Measurements from ENCODE around the gene LRPPRC. TPM values are rescaled to one million over a fixed set of nuclear protein-coding genes. Genes with fewer than 3 reads are reported as not detected.
"Not testable (repeated sequence)": the region's sequence is repeated elsewhere in the genome, so short reads cannot be mapped to it uniquely, and the experiment has no call there.

Gene LRPPRC
- polyA plus RNA-seq, 1 donor = 77.8 TPM

GRCh38 chr2:43977677-43978375 is 18.0 kb downstream of the LRPPRC start:
- DNase-seq = no peak

- no peak for DNase-seq
Observed at GRCh38 chr2:43960921-43961320, 34.9 kb downstream of the LRPPRC start.

- DNase-seq = no peak
Observed at GRCh38 chr2:43958397-43959275, 37.2 kb downstream of the LRPPRC start.

- peak; percentile 19 for DNase-seq
Observed at GRCh38 chr2:43950383-43951008, 45.3 kb downstream of the LRPPRC start.

- no peak for DNase-seq
Observed at GRCh38 chr2:43948370-43948769, 47.4 kb downstream of the LRPPRC start.

GRCh38 chr2:43946685-43947084 is 49.1 kb downstream of the LRPPRC start:
- no peak for DNase-seq

- no peak for DNase-seq
Observed at GRCh38 chr2:43945439-43945838, 50.4 kb downstream of the LRPPRC start.

- no peak for DNase-seq
Observed at GRCh38 chr2:43944915-43945314, 50.9 kb downstream of the LRPPRC start.

- DNase-seq = no peak
Observed at GRCh38 chr2:43943809-43944452, 51.9 kb downstream of the LRPPRC start.

GRCh38 chr2:43943323-43943722 is 52.5 kb downstream of the LRPPRC start:
- no peak for DNase-seq

GRCh38 chr2:43942881-43943280 is 52.9 kb downstream of the LRPPRC start:
- no peak for DNase-seq

- DNase-seq = no peak
Observed at GRCh38 chr2:43941966-43942365, 53.8 kb downstream of the LRPPRC start.

GRCh38 chr2:43941359-43941758 is 54.4 kb downstream of the LRPPRC start:
- no peak for DNase-seq

- no peak for DNase-seq
Observed at GRCh38 chr2:43939695-43940256, 56.0 kb downstream of the LRPPRC start.

- DNase-seq = no peak
Observed at GRCh38 chr2:43937269-43937820, 58.4 kb downstream of the LRPPRC start.

- DNase-seq = no peak
Observed at GRCh38 chr2:43934567-43934966, 61.2 kb downstream of the LRPPRC start.

GRCh38 chr2:43931293-43931692 is 64.5 kb downstream of the LRPPRC start:
- DNase-seq = no peak

GRCh38 chr2:43927442-43927841 is 68.3 kb downstream of the LRPPRC start:
- no peak for DNase-seq

GRCh38 chr2:43925431-43925830 is 70.4 kb downstream of the LRPPRC start:
- no peak for DNase-seq

GRCh38 chr2:43924463-43924862 is 71.3 kb downstream of the LRPPRC start:
- DNase-seq = no peak

- not testable (repeated sequence) for DNase-seq
Observed at GRCh38 chr2:43911136-43911790, 84.5 kb downstream of the LRPPRC start.
